SKM-1 (cell line): ENCODE data around the gene IDH3G.

Experiments used
- DNase-seq: peaks from one replicate; lab custom pipeline; 2025; ENCODE audit not compliant: unreplicated experiment; lab: John Stamatoyannopoulos, UW

IDH3G gene

GRCh38 chrX:153816831-153817690 lies 22.9 kb upstream of the IDH3G start:
- no peak for DNase-seq

- no peak for DNase-seq
These were observed 20.6 kb upstream of the IDH3G start for GRCh38 chrX:153814591-153815315.

DNA sequence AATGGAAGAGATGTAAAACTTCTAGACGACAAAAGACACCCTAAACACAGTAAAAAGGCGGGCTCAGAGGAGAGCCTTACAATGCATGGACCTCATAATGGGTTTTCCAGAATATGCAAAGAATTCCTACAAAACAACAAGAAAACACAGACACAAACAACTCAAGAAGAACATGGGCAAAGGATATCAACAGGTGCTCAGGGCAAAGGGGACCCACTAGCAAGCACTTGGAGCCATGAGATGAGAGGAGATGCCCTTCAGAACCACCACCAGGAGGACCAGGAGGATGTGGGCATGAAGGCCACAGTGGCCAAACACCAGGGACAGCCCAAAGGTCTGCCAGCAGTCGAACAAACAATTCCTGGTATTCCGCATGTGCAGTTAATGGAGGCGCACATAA lies 19.0 kb upstream of the IDH3G start:
- DNase-seq = no peak

DNA sequence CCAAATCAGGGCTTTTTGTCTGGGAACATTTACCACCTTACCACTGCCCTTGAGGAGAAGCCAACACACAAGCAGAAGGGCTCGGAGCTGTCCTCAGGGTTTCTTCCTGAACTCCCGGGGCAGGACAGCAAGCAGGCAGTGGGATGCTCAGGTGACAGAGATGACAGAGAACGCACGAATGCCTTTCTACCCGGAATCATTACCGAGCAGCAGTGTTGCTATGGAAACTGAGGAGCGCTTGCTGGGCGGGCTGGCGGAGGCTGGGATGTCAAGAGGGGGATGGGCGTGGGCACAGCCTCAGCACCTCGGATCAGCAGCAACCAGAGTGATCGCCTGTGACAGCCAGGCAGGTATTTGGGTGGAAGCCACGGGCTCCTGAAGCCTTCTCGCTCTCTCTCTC lies 18.0 kb upstream of the IDH3G start:
- no peak for DNase-seq

DNA sequence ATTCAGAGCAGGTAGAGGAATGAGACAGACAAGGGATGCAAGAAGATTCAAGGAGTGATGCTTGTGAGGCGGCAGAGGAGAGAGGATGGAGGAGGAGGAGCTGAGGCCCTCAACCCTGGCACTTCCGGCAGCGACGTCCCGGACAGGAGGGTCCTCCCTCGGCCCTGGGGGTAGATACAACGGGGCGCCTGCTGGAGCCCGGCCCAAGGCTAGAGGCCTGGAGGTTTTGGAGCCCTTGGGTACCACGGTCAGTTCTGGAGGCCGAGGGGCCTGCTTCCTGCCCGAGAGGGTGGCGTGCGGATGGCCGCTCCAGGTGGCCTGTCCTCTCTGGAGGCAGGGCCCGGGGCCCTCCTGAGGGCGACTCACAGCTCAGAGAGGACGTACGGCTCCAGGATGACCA lies 13.8 kb upstream of the IDH3G start:
- DNase-seq = no peak

DNA sequence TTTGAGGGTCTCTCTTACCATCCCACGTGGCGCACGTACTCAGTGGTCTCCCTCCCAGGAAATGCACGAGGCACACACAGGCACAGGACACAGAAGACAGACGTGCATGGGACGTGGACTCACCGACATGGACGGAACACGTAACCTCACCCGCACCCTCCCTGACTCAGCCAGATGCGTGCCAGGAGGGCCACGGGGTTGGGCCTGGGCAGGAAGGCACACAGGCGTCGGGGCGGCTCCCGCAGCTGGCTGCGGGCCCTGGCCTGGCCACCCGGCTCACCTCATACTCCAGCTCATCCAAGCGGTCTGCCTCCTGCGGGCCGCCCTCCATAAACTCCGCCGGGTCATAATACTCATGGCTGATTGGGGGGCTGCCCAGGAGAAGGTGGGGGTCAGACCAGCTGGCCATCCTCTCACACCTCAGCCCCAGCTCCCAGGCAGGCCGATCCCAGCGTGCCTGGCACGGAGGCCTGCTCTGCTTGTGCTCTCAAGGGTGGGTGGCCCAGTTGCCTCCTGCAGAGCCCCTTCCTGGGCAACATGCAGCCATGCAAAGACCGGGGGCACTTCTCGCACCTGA lies 12.9 kb upstream of the IDH3G start:
- no peak for DNase-seq

- no peak for DNase-seq
These were observed 11.3 kb upstream of the IDH3G start for GRCh38 chrX:153805436-153805835.

- no peak for DNase-seq
These were observed 10.4 kb upstream of the IDH3G start for GRCh38 chrX:153804621-153805020.

GRCh38 chrX:153804100-153804595 lies 10.0 kb upstream of the IDH3G start:
- DNase-seq = no peak

DNA sequence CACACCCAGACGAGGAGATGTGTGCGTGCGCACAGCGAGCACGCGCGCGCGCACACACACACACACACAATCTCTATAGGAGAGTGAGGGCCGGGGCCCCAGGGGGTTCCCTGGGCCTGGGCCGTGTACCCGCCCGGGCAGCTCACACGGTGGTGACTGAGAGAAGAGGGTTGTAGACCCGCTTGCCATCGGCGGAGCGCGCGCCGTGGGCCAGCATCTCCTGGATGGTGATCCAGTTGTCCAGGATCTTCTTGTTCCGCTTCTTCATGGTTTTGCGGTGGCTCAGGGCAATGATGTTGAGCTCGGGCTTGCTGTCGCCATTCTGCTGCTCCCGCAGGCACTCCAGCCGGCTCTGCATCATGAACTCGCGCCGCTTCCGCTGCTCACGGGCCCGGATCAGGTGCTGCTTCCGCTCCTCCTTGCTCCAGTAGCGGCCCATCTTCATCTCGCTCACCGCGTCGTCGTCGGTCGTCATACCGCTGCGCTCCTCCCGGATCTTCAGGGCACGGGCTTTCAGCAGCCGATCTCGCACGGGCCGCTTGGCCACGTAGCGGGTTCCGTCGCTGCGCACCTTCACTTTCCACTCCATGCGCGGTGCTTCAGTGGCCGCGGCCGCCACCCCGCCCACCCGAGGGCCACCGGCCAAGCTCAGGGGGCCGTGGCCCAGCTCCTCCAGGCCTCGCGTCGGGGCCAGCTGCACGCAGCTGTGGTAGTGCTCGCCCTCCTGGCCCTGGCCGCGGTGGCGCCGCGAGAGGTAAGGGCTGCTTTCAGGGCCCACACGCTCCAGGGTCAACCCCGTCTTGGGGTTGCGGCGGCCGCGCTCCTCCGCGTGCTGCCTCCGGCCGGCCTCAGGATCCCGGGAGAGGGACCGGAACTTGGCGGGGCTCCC lies 9.3 kb upstream of the IDH3G start:
- no peak for DNase-seq

- DNase-seq = no peak
These were observed 8.4 kb upstream of the IDH3G start for GRCh38 chrX:153802513-153803045.

DNA sequence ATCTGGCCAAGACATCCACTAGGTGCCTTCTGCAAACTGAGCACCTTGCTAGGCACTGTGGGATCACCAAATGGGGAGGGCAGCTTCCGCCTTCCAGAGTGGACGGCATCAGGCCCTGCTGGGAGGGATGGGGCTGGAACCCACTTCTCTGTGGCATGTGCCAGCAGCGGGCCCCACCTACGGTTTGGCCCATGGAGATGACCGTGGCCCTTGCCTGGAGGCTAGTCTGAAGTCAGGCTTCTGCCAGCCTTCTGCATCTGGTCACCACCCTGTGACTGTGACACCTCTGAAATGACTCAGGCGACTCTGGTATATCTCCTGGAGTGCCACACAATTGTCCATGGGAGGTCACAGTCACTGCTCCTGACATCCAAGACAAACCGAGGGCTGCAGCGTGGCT lies 7.5 kb upstream of the IDH3G start:
- no peak for DNase-seq

GRCh38 chrX:153800746-153801145 lies 6.6 kb upstream of the IDH3G start:
- no peak for DNase-seq

GRCh38 chrX:153800177-153800722 lies 6.1 kb upstream of the IDH3G start:
- DNase-seq = no peak

DNA sequence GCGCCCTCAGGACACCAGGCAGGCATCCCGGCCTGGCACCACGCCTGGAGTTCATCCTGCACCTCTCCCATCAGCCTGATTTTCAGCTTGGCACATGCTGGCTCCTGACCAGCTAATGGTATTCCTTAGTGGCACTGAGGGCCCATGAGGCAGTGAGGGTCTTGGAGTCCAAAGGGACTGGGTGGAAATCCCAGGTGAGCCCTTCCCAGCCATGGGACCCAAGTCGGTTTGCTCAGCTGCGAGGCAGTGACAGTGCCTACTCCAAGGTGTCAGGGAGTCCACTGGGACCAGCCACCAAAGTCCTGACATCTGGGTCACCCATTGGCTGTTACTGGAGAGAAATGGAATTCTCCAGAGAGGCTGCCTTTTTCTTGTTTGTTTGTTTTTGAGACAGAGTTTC lies 5.2 kb upstream of the IDH3G start:
- DNase-seq = no peak

DNA sequence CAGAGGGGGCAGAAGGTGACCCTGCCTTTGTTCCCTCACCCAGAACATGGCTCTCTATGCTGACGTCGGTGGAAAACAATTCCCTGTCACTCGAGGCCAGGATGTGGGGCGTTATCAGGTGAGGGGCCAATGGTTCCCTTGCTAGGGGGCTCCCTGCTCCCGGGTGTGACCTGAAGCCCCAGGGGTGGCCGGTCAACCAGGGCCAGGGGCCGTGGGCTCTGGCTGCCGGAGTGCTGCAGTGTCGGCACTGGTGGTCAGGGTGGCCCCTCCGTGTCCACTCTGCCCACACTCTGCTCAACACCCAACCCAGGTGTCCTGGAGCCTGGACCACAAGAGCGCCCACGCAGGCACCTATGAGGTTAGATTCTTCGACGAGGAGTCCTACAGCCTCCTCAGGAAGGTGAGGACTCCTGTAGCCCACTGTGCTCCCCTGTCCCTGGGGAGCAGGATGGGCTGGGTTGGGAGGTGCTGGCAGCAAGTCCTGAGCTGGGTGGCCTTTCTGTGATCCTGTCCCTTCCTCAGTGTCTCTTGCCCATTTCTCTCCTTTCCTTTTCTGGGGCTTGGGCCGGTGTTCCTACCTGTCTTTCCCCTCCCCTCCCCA lies 3.3 kb upstream of the IDH3G start:
- no peak for DNase-seq

DNA sequence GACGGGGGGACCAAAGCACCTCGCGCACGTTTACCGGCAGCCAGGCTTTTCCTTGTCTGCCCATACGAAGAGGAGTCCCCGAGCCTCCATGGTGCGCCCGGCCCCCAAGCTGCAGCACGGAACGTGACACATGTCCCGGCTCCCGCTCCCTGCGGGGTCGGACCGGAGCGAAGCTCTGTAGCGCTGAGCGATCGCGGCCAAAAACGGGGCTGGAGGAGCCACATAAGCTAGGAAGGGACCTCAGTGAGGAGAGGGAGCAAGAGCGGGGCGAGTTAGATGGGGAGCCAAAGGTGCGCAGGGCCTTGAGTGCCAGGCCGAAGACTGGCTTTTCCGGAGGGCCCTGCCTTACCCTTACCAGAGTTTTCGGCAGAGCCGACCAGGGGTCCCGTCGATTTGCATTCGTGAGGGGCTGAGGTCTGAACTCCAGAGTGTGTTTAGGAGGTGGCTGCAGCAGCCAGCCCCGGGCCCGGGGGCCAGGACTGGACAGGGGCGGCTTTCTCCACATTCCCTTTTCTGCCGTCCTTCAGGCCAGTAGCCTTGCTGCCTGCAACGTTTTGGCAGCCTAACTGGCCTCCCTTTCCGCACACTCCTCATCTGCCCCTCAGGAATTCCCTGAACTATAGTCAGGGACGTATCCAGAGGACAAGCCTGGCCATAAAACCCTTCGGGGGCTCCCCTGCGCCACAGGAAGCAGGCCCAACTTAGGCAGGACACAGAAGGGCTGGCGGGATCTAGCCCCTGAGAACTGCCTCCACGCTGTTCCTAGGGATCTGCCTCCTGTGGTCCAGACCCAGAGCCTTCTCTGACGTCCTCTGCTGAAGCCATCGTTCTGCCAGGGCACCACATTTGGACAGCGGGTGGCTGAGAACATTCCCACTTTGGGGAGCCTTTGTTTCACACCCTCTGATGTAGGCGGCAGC lies 982 bp upstream of the IDH3G start:
- no peak for DNase-seq

GRCh38 chrX:153793291-153793690 lies 884 bp downstream of the IDH3G start:
- DNase-seq = no peak

GRCh38 chrX:153792368-153792767 lies 1.8 kb downstream of the IDH3G start:
- no peak for DNase-seq
